Measurements from ENCODE around the gene PUSL1.
"Not testable (repeated sequence)": the region's sequence is repeated elsewhere in the genome, so short reads cannot be mapped to it uniquely, and the experiment has no call there.

PUSL1 gene

GRCh38 chr1:1312450-1313314 lies 4.3 kb downstream of the PUSL1 start:
- Histone ChIP-seq H3K4me1 (ENCODE audit: control insufficient read depth, insufficient read depth, low read length, poor library complexity, severe bottlenecking) (peaks cover 8% of the 10 kb centered on the region), H3K4me3 (ENCODE audit: extremely low read depth, insufficient read depth, low read length, poor library complexity, severe bottlenecking) (no peak overlapping the region), H3K9me3 (ENCODE audit: control insufficient read depth, low read length) (no peaks in the 10 kb centered on the region), H3K36me3 (ENCODE audit: control insufficient read depth, insufficient read depth, low read length) (peaks cover 58% of the 10 kb centered on the region), H3K27ac (ENCODE audit: low read depth, low read length, severe bottlenecking) (no peak overlapping the region)
- WGBS, 2 experiments (ENCODE audit: insufficient coverage in 2 of 2) = 95 to 96% methylated on average over 39 to 47 of the region's 49 CpGs

- Histone ChIP-seq H3K36me3 (ENCODE audit: control insufficient read depth, insufficient read depth, low read length) (peaks cover 66% of the 10 kb centered on the region), H3K27ac (ENCODE audit: low read depth, low read length, severe bottlenecking) (no peak overlapping the region), H3K9me3 (ENCODE audit: control insufficient read depth, low read length) (no peaks in the 10 kb centered on the region), H3K4me1 (ENCODE audit: control insufficient read depth, insufficient read depth, low read length, poor library complexity, severe bottlenecking) (peaks cover 8% of the 10 kb centered on the region), H3K4me3 (ENCODE audit: extremely low read depth, insufficient read depth, low read length, poor library complexity, severe bottlenecking) (no peak overlapping the region)
- 92 to 94% methylated on average over 30 to 37 of the region's 37 CpGs for WGBS, 2 experiments (ENCODE audit: insufficient coverage in 2 of 2)
Measured at GRCh38 chr1:1313500-1314236, 5.3 kb downstream of the PUSL1 start.

DNA sequence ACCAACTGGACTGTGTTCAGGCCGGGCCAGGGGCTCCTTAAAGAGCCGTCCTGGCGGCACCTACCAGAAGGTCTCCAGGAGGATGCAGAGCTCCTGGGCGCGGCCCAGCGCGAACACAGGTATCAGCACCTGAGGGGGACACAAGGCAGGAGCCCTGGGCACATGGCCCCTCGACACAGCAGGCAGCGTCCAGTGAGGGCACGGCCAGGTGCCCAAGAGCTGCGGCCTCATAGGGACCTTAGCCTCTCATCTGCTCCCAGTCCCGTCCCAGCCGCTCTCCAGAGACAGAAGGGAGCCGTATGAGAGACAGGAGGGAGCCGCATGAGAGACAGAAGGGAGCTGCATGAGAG lies 5.8 kb downstream of the PUSL1 start:
- 98% methylated on average over 12 to 15 of the region's 15 CpGs for whole genome bisulfite sequencing, 2 experiments (ENCODE audit: insufficient coverage in 2 of 2)
- peaks cover 71% of the 10 kb centered on the region for H3K36me3 ChIP-seq (ENCODE audit: control insufficient read depth, insufficient read depth, low read length)
- H3K27ac ChIP-seq (ENCODE audit: low read depth, low read length, severe bottlenecking) = no peak overlapping the region

DNA sequence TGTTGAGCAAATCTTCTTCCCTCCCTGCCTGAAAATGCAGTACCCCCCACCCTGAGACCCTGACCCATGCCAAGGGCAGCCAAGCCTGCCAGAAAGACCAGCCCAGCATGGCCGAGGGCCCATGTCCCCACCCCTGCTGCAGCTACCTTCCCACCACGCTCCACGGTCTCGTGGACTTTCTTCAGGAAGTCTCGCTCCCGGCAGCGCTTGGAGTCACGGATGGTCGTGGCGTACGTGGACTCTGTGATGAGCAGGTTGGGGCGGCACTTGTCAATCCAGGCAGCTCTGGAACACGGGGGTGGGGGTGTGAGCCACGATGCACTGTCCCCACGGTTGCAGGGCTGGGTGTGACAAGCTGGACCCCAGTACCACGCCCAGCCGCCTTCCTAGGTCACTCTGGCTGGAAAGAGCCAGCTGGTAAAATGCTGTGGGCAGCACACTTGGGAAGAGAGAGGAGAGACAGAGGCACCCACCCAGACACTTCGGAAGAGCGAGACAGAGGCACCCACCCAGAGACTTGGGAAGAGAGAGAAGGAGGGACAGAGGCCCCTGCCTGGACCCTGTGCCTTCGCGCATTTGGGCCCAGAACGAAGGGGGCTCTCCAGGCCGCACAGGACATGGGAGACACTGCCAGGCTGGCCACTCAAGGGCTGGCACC lies 6.4 kb downstream of the PUSL1 start:
- Histone ChIP-seq H3K9me3 (ENCODE audit: control insufficient read depth, low read length) (no peaks in the 10 kb centered on the region), H3K27ac (ENCODE audit: low read depth, low read length, severe bottlenecking) (no peak overlapping the region), H3K4me1 (ENCODE audit: control insufficient read depth, insufficient read depth, low read length, poor library complexity, severe bottlenecking) (peaks cover 8% of the 10 kb centered on the region), H3K36me3 (ENCODE audit: control insufficient read depth, insufficient read depth, low read length) (peaks cover 77% of the 10 kb centered on the region), H3K4me3 (ENCODE audit: extremely low read depth, insufficient read depth, low read length, poor library complexity, severe bottlenecking) (no peak overlapping the region)
- 92 to 94% methylated on average over 22 to 23 of the region's 23 CpGs for whole genome bisulfite sequencing, 2 experiments (ENCODE audit: insufficient coverage in 2 of 2)

More for the DNA sequence above, 5.8 kb downstream of the PUSL1 start:
- peaks cover 10% of the 10 kb centered on the region for H3K4me1 ChIP-seq (ENCODE audit: control insufficient read depth, insufficient read depth, low read length, poor library complexity, severe bottlenecking)
- H3K9me3 ChIP-seq (ENCODE audit: control insufficient read depth, low read length) = no peaks in the 10 kb centered on the region
- H3K4me3 ChIP-seq (ENCODE audit: extremely low read depth, insufficient read depth, low read length, poor library complexity, severe bottlenecking) = no peak overlapping the region

GRCh38 chr1:1315435-1315954 lies 7.1 kb downstream of the PUSL1 start:
- Histone ChIP-seq H3K27ac (ENCODE audit: low read depth, low read length, severe bottlenecking) (no peak overlapping the region), H3K9me3 (ENCODE audit: control insufficient read depth, low read length) (no peaks in the 10 kb centered on the region), H3K36me3 (ENCODE audit: control insufficient read depth, insufficient read depth, low read length) (peaks cover 84% of the 10 kb centered on the region), H3K4me3 (ENCODE audit: extremely low read depth, insufficient read depth, low read length, poor library complexity, severe bottlenecking) (no peak overlapping the region), H3K4me1 (ENCODE audit: control insufficient read depth, insufficient read depth, low read length, poor library complexity, severe bottlenecking) (peaks cover 7% of the 10 kb centered on the region)
- 28 to 36% methylated on average over 7 of the region's 26 CpGs for WGBS, 2 experiments (ENCODE audit: insufficient coverage in 2 of 2)

- not testable (repeated sequence) for H3K27ac ChIP-seq (ENCODE audit: low read depth, low read length, severe bottlenecking); H3K9me3 ChIP-seq (ENCODE audit: control insufficient read depth, low read length); H3K4me3 ChIP-seq (ENCODE audit: extremely low read depth, insufficient read depth, low read length, poor library complexity, severe bottlenecking)
- Histone ChIP-seq H3K4me1 (ENCODE audit: control insufficient read depth, insufficient read depth, low read length, poor library complexity, severe bottlenecking) (peaks cover 13% of the 10 kb centered on the region), H3K36me3 (ENCODE audit: control insufficient read depth, insufficient read depth, low read length) (peaks cover 85% of the 10 kb centered on the region)
- WGBS, 2 experiments (ENCODE audit: insufficient coverage in 2 of 2) = 84 to 90% methylated on average over 5 to 7 of the region's 8 CpGs
Measured at GRCh38 chr1:1316199-1316598, 7.8 kb downstream of the PUSL1 start.

DNA sequence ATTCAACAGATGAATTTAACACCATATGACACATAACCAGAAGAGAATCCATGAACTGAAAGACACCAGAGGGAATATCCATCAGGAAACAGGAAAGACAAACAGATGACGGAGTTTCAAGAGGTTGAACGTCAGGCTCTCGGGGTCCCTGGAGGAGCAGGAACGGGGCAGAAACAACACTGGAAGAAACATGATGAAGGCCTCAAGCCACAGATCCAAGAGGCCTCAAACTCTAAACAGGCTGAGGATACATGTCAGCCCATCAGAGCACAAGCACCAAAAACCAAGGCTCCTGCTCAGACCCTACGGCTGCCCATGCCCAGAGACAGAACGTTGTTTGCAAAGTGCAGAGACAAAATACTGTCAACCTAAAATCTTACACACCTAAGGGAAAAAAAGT lies 9.0 kb downstream of the PUSL1 start:
- H3K27ac ChIP-seq (ENCODE audit: low read depth, low read length, severe bottlenecking) = no peak overlapping the region
- 95 to 98% methylated on average over 6 of the region's 6 CpGs for WGBS, 2 experiments (ENCODE audit: insufficient coverage in 2 of 2)
- peaks cover 13% of the 10 kb centered on the region for H3K4me1 ChIP-seq (ENCODE audit: control insufficient read depth, insufficient read depth, low read length, poor library complexity, severe bottlenecking)
- H3K4me3 ChIP-seq (ENCODE audit: extremely low read depth, insufficient read depth, low read length, poor library complexity, severe bottlenecking) = no peak overlapping the region
- H3K36me3 ChIP-seq (ENCODE audit: control insufficient read depth, insufficient read depth, low read length) = peaks cover 84% of the 10 kb centered on the region
- H3K9me3 ChIP-seq (ENCODE audit: control insufficient read depth, low read length) = no peaks in the 10 kb centered on the region

DNA sequence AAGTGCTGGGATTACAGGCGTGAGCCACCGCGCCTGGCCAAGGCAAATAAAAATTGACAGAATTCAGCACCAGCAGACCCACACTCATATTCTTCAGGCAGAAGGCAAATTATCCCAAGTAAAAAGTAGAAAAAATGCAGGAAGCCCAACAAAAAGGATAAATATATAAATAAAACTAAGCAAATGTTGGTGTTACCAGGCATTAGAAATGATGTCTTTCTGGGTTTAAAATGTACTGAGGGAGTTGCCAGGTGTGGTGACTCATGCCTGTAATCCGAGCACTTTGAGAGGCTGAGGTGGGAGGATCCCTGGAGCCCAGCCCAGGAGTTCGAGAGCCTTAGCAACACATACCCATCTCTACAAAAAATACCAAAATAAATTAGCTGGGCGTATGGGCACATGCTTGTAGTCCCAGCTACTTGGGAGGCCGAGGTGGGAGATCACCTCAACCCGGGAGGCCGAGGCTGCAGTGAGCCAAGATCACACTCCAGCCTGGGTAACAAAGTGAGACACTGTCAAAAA lies 9.8 kb downstream of the PUSL1 start:
- H3K4me1 ChIP-seq (ENCODE audit: control insufficient read depth, insufficient read depth, low read length, poor library complexity, severe bottlenecking) = peaks cover 16% of the 10 kb centered on the region
- 92 to 93% methylated on average over 2 to 6 of the region's 9 CpGs for WGBS, 2 experiments (ENCODE audit: insufficient coverage in 2 of 2)
- peaks cover 82% of the 10 kb centered on the region for H3K36me3 ChIP-seq (ENCODE audit: control insufficient read depth, insufficient read depth, low read length)
- no peaks in the 10 kb centered on the region for H3K9me3 ChIP-seq (ENCODE audit: control insufficient read depth, low read length)
- no peak overlapping the region for H3K4me3 ChIP-seq (ENCODE audit: extremely low read depth, insufficient read depth, low read length, poor library complexity, severe bottlenecking)
- H3K27ac ChIP-seq (ENCODE audit: low read depth, low read length, severe bottlenecking) = no peak overlapping the region

- H3K27ac ChIP-seq (ENCODE audit: low read depth, low read length, severe bottlenecking) = no peak overlapping the region
- no peaks in the 10 kb centered on the region for H3K9me3 ChIP-seq (ENCODE audit: control insufficient read depth, low read length)
- WGBS, 2 experiments (ENCODE audit: insufficient coverage in 2 of 2) = 93 to 94% methylated on average over 27 to 32 of the region's 36 CpGs
- H3K36me3 ChIP-seq (ENCODE audit: control insufficient read depth, insufficient read depth, low read length) = peaks cover 76% of the 10 kb centered on the region
- H3K4me1 ChIP-seq (ENCODE audit: control insufficient read depth, insufficient read depth, low read length, poor library complexity, severe bottlenecking) = peaks cover 20% of the 10 kb centered on the region
- H3K4me3 ChIP-seq (ENCODE audit: extremely low read depth, insufficient read depth, low read length, poor library complexity, severe bottlenecking) = no peak overlapping the region
Measured at GRCh38 chr1:1318777-1319645, 10.6 kb downstream of the PUSL1 start.

- Histone ChIP-seq H3K9me3 (ENCODE audit: control insufficient read depth, low read length) (no peaks in the 10 kb centered on the region), H3K4me3 (ENCODE audit: extremely low read depth, insufficient read depth, low read length, poor library complexity, severe bottlenecking) (no peak overlapping the region), H3K27ac (ENCODE audit: low read depth, low read length, severe bottlenecking) (no peak overlapping the region), H3K36me3 (ENCODE audit: control insufficient read depth, insufficient read depth, low read length) (peaks cover 71% of the 10 kb centered on the region), H3K4me1 (ENCODE audit: control insufficient read depth, insufficient read depth, low read length, poor library complexity, severe bottlenecking) (peaks cover 20% of the 10 kb centered on the region)
- WGBS, 2 experiments (ENCODE audit: insufficient coverage in 2 of 2) = 96 to 97% methylated on average over 12 to 13 of the region's 13 CpGs
Measured at GRCh38 chr1:1319646-1319941, 11.2 kb downstream of the PUSL1 start.
